Type B pancreatic cell (in vitro differentiated cells): ENCODE results near the gene UBQLNL. TPM values are rescaled to one million over a fixed set of nuclear protein-coding genes. Genes with fewer than 3 reads are reported as not detected.
A peak's percentile ranks its signal among the peaks of the same experiment; 100 is the strongest.

Source experiments
- DNase-seq: peaks from one replicate; pipeline ENCODE4 v3.0.0; 2021; ENCODE audit warnings: mixed read lengths; ENCODE audit not compliant: unreplicated experiment; ENCODE audit errors: extremely low spot score
- H3K27ac Mint-ChIP-seq: 2 replicates; pipeline ENCODE4 v1.8.0; 2021; ENCODE audit warnings: mild to moderate bottlenecking, mixed read lengths
- H3K27me3 Mint-ChIP-seq: 2 replicates; pipeline ENCODE4 v1.8.0; 2021; ENCODE audit warnings: mixed read lengths
- H3K36me3 Mint-ChIP-seq: 2 replicates; pipeline ENCODE4 v1.8.0; 2021; ENCODE audit warnings: mixed read lengths
- H3K4me1 Mint-ChIP-seq: one replicate; pipeline ENCODE4 v1.8.0; 2021; ENCODE audit warnings: mixed read lengths; ENCODE audit not compliant: unreplicated experiment
- H3K4me3 Mint-ChIP-seq: 2 replicates; pipeline ENCODE4 v1.8.0; 2021; ENCODE audit warnings: mild to moderate bottlenecking, mixed read lengths
- H3K9me3 Mint-ChIP-seq: 2 replicates; pipeline ENCODE4 v1.8.0; 2021; ENCODE audit warnings: mixed read lengths
- CTCF ChIP-seq: fragments of 200-600 bp; sonication (generic); conservative IDR thresholded peaks from 2 replicates; pipeline ENCODE4 v1.5.0; 2021; ENCODE audit warnings: antibody characterized with exemption, mild to moderate bottlenecking
- long read RNA-seq: library from polyadenylated mRNA; unstranded; transcript quantifications from one replicate; pipeline ENCODE4 v2.0.0, GENCODE V29; 2020
- total RNA-seq: library from RNA; stranded (reverse); gene quantifications from 2 replicates; pipeline ENCODE4 v1.2.1, GENCODE V29; 2021; ENCODE audit warnings: low replicate concordance

The UBQLNL gene
- total RNA-seq = 0.19 and 0.39 TPM in 2 replicates
- long read RNA-seq = 0 reads

- Mint-ChIP-seq H3K27ac (no peak within 1 kb of the TSS), H3K27me3 (no peaks in the 10 kb centered on the region), H3K4me1 (no peaks in the 10 kb centered on the region), H3K9me3 (no peaks in the 10 kb centered on the region), H3K36me3 (no peaks in the 10 kb centered on the region), H3K4me3 (no peak within 1 kb of the TSS)
- no peak for TF ChIP-seq CTCF
- no peak for DNase-seq
These were observed at the start of gene UBQLNL for GRCh38 chr11:5516599-5516998. Gene UBQLNL, minus strand, starts transcription at chr11:5516699. Its CDS starts 258 bp downstream, at chr11:5516441.

DNA sequence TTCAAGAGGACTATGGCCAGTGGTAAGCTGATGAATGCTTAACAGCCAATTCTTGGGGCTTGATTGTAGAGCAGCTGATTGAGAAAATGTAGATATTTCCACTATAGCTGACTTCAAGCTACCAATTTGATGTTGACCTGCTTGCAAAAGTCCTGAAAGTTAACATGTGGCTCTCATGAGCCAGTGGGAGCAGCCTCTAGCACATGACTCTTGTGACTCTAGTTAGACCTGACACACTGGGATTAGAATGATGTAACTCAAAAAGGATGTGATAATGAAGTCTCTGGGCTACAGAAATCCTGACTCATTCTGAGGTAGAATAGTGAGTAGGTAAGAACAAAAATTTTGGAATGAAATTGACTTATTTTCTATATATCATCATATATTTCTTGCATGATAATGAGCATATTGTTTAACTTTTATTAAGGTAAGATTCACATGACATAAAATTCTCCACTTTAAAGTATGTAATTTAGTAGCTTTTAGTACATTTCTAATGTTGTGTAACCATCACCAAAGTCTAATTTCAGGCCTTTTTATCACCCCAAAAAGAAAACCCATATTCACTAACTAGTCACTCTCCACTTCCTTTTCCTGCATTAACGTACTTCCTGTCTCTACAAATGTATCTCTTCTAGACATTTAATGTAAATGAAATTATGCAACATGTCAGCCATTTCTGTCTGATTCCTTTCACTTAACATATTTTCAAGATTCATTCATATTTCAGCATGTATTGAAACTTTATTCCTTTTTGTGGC is 47.9 kb upstream of the UBQLNL start:
- no peak for DNase-seq
- no peaks in the 10 kb centered on the region for H3K4me1 Mint-ChIP-seq
- no peak overlapping the region for H3K4me3 Mint-ChIP-seq
- no peak for TF ChIP-seq CTCF
- no peaks in the 10 kb centered on the region for H3K9me3 Mint-ChIP-seq
- H3K36me3 Mint-ChIP-seq = no peaks in the 10 kb centered on the region
- H3K27me3 Mint-ChIP-seq = no peaks in the 10 kb centered on the region
- H3K27ac Mint-ChIP-seq = no peak overlapping the region

DNA sequence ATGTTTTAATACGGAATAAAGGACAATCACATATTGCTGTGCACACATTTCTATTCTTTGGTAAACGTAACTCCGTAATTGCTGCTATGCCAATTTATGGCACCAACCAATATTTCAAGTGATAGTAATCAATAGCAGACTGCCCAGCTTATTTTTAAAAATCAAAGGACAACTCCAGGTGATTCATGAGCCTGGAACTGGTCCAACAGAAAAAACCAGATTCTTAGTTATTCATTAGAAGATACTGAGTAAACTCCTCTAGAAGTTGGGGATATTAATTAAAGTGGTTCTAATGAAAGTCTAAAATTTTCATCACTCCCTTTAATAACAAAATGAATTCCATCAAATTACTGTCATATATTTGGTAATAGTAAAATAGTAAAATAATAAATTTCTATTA is 41.3 kb upstream of the UBQLNL start:
- no peak overlapping the region for H3K27ac Mint-ChIP-seq
- TF ChIP-seq CTCF = no peak
- H3K27me3 Mint-ChIP-seq = peaks cover 4% of the 10 kb centered on the region
- no peaks in the 10 kb centered on the region for H3K4me1 Mint-ChIP-seq
- no peak for DNase-seq
- H3K4me3 Mint-ChIP-seq = no peak overlapping the region
- no peaks in the 10 kb centered on the region for H3K9me3 Mint-ChIP-seq
- no peaks in the 10 kb centered on the region for H3K36me3 Mint-ChIP-seq

DNA sequence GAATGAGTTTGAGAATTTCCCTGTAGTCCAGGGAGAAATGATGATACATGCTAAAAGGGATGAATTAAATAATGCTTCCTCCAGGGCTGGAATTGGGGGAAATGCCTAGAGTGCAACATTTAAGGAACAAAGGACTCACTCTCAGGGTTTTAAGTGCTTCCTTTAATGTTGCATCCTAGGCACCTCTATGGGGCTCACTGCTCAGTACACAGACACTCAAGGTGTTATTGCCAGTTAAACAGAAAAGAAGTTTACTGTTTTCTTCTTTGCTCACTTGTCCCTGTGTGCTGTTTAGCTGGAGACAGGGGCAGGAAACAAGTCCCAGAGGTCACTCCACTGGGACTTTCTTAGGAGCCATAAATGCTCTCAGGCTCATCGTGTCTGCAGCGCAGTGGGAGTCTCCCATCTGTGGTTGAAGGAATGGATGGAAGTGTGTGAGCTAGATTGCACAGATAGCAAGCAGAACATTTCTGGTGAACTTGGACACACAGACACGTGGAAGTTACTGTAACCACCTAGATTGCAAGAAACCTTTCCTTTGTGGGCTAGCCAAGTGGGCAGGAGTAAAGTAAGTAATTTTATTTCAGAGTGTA is 40.2 kb upstream of the UBQLNL start:
- TF ChIP-seq CTCF = no peak
- H3K27ac Mint-ChIP-seq = no peak overlapping the region
- no peak overlapping the region for H3K4me3 Mint-ChIP-seq
- no peak for DNase-seq
- H3K9me3 Mint-ChIP-seq = no peaks in the 10 kb centered on the region
- no peaks in the 10 kb centered on the region for H3K4me1 Mint-ChIP-seq
- H3K36me3 Mint-ChIP-seq = no peaks in the 10 kb centered on the region
- peaks cover 4% of the 10 kb centered on the region for H3K27me3 Mint-ChIP-seq

GRCh38 chr11:5553343-5553742 is 36.8 kb upstream of the UBQLNL start:
- no peak for DNase-seq
- H3K9me3 Mint-ChIP-seq = no peaks in the 10 kb centered on the region
- H3K36me3 Mint-ChIP-seq = no peaks in the 10 kb centered on the region
- TF ChIP-seq CTCF = peak; percentile 48
- H3K4me3 Mint-ChIP-seq = no peak overlapping the region
- peaks cover 4% of the 10 kb centered on the region for H3K27me3 Mint-ChIP-seq
- no peaks in the 10 kb centered on the region for H3K4me1 Mint-ChIP-seq
- H3K27ac Mint-ChIP-seq = no peak overlapping the region
